ENCODE measurements around the gene LTBP1. TPM values are rescaled to one million over a fixed set of nuclear protein-coding genes. Genes with fewer than 3 reads are reported as not detected.

Gene LTBP1
- total and polyA plus RNA-seq, 8 donors = 11.0 to 134 (median 25.6) TPM

- DNase-seq = no peak
- peaks cover 0 to 9% (median 7%) of the 10 kb centered on the region in 4 donors for H3K9me3 ChIP-seq
- peaks cover 0 to 11% (median 7%) of the 10 kb centered on the region in 4 donors for H3K4me1 ChIP-seq
- intact Hi-C loops (cut with DNase I; ENCODE audit: low total_unique reads) = no loop called here
- TF ChIP-seq POLR2AphosphoS5 (IDR thresholded peaks at IDR 0.05) = no peak
- TF ChIP-seq CTCF (IDR thresholded peaks at IDR 0.05) = no peak
- no peak for TF ChIP-seq POLR2A (IDR thresholded peaks at IDR 0.05)
- TF ChIP-seq EP300 (IDR thresholded peaks at IDR 0.05) = no peak
- no peak overlapping the region for H3K4me3 ChIP-seq
- 94 to 99% (median 97%) methylated on average over 1 of the region's 1 CpG for WGBS, 5 donors
- H3K36me3 ChIP-seq = no peaks in the 10 kb centered on the region
- H3K27me3 ChIP-seq = no peaks in the 10 kb centered on the region
- no peak overlapping the region for H3K27ac ChIP-seq
Observed at GRCh38 chr2:33409417-33409955, 462.7 kb downstream of the LTBP1 start.

GRCh38 chr2:33411765-33412164 lies 465.0 kb downstream of the LTBP1 start:
- intact Hi-C loops (cut with DNase I; ENCODE audit: low total_unique reads) = no loop called here
- Histone ChIP-seq H3K9me3 (peaks cover 0 to 9% (median 7%) of the 10 kb centered on the region in 4 donors), H3K27ac (no peak overlapping the region), H3K36me3 (no peaks in the 10 kb centered on the region), H3K27me3 (no peaks in the 10 kb centered on the region), H3K4me1 (peaks cover 0 to 11% (median 7%) of the 10 kb centered on the region in 4 donors), H3K4me3 (no peak overlapping the region)
- 17 to 30% (median 21%) methylated on average over 3 of the region's 3 CpGs for WGBS, 5 donors
- peak in 1 of 2 donors; percentile 22 for DNase-seq
- TF ChIP-seq EP300 (IDR thresholded peaks at IDR 0.05) (no peak), POLR2AphosphoS5 (IDR thresholded peaks at IDR 0.05) (no peak), POLR2A (IDR thresholded peaks at IDR 0.05) (no peak), CTCF (IDR thresholded peaks at IDR 0.05) (no peak)

- intact Hi-C loops (cut with DNase I; ENCODE audit: low total_unique reads) = no loop called here
- H3K36me3 ChIP-seq = no peaks in the 10 kb centered on the region
- peak in 1 of 2 donors; percentile 37 for DNase-seq
Observed at GRCh38 chr2:33412920-33413319, 466.2 kb downstream of the LTBP1 start.

GRCh38 chr2:33419581-33420200 lies 472.9 kb downstream of the LTBP1 start:
- no peak overlapping the region for H3K4me3 ChIP-seq
- H3K27ac ChIP-seq = no peak overlapping the region
- TF ChIP-seq CTCF (IDR thresholded peaks at IDR 0.05) (no peak), POLR2A (IDR thresholded peaks at IDR 0.05) (no peak), POLR2AphosphoS5 (IDR thresholded peaks at IDR 0.05) (no peak), EP300 (IDR thresholded peaks at IDR 0.05) (no peak)
- no peaks in the 10 kb centered on the region for H3K9me3 ChIP-seq
- WGBS, 5 donors = 53 to 60% (median 59%) methylated on average over 5 of the region's 5 CpGs
- no peaks in the 10 kb centered on the region for H3K4me1 ChIP-seq
- DNase-seq = no peak
- H3K36me3 ChIP-seq = no peaks in the 10 kb centered on the region
- intact Hi-C loops (cut with DNase I; ENCODE audit: low total_unique reads) = no loop called here
- H3K27me3 ChIP-seq = no peaks in the 10 kb centered on the region

More at GRCh38 chr2:33412920-33413319, 466.2 kb downstream of the LTBP1 start:
- H3K4me3 ChIP-seq = no peak overlapping the region
- peaks cover 0 to 11% (median 7%) of the 10 kb centered on the region in 4 donors for H3K4me1 ChIP-seq
- WGBS, 5 donors = 30 to 50% (median 32%) methylated on average over 1 of the region's 1 CpG
- peaks cover 0 to 7% (median 7%) of the 10 kb centered on the region in 4 donors for H3K9me3 ChIP-seq
- no peak for TF ChIP-seq CTCF (IDR thresholded peaks at IDR 0.05)
- no peak for TF ChIP-seq EP300 (IDR thresholded peaks at IDR 0.05)
- no peak for TF ChIP-seq POLR2AphosphoS5 (IDR thresholded peaks at IDR 0.05)
- TF ChIP-seq POLR2A (IDR thresholded peaks at IDR 0.05) = no peak
- H3K27me3 ChIP-seq = no peaks in the 10 kb centered on the region
- no peak overlapping the region for H3K27ac ChIP-seq
